HuH-7.5 (cell line): ENCODE data around the gene HEXIM2.
"Not testable (repeated sequence)": the region's sequence is repeated elsewhere in the genome, so short reads cannot be mapped to it uniquely, and the experiment has no call there.

Experiments used
- DNase-seq: peaks from one replicate; pipeline ENCODE4 v3.0.0; 2011; ENCODE audit warnings: low spot score

The HEXIM2 gene, protein sequence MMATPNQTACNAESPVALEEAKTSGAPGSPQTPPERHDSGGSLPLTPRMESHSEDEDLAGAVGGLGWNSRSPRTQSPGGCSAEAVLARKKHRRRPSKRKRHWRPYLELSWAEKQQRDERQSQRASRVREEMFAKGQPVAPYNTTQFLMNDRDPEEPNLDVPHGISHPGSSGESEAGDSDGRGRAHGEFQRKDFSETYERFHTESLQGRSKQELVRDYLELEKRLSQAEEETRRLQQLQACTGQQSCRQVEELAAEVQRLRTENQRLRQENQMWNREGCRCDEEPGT

DNA sequence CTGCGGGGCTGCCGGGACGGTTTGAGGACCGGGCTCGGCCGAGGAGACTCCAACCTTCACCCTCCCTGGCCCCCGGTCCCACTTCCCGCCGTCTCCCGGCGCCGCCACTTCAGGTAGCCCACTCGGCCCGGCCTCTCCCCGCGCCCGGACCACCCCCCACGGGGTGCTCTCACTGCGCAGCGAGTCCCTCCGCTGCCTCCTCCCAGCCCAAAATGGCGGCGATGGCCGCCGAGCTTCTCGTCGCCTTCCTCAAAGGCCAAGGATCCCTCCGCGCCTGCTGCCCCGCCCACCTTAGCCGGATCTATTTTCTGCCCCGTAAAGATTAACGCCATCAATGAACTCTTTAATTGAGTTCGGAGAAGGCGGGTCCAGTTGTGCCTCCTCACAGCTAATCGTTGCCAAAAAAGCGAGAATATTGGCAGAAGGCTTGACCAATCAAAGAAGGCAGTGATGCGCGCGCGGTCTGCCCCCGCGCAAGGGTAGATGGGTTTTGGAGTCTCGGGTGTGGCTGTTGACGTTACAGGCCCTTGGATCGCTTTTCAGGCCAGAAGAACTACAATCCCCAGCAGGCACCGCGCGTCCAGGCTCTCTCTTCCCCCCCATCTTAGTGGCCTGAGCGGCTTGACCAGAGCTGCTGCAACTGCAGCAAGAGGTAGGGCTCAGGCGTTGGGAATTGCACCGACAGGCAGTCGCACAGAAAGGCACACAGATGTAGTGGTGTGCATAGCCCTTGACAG lies at the start of gene HEXIM2:
Gene HEXIM2 (plus strand): TSS at position 588 of the 737 bp plus-strand sequence. CDS start 919 bp downstream, outside the sequence.
- DNase-seq: peak; percentile 83

DNA sequence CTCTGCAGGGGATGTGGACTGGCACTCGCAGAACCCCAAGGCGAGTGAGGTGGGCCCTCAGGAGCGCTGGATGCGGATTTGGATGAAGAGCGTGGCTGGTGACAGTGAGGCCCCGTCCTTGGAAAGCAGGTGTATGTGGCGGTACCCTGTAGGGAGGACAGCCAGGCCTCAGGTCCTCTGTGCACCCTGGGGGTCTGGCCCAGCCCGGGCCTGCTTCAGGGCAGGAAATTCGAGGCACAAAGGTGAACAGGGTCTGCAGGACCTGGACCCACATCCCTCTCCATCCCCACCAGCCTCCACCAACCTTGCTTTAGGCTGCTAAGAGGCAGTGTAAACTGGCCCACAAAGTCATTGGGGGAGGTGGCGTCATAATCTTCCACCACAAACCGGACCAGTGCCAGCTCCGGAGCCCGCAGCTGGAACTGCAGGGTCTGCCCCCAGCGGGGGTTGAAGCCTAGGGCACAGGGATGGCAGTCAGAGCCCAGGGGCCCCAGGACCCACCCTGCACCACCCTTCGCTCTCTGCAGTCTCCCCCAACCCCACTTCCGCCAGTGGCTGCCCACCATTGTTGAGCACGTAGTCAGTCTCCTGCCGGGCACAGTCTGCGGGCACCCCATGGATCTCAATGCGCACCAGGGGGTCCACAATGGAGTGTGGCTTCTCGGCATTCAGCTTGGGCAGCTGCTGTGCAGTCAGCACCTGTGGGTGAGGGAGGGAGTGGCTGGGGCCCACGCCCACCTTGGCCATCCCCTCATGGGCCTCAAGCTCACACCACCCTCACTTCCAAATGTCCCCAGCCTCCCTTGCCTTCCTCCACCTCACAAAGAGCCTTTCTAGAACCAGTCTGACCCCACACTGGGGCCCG lies 48.9 kb upstream of the HEXIM2 start:
- DNase-seq: no peak

DNA sequence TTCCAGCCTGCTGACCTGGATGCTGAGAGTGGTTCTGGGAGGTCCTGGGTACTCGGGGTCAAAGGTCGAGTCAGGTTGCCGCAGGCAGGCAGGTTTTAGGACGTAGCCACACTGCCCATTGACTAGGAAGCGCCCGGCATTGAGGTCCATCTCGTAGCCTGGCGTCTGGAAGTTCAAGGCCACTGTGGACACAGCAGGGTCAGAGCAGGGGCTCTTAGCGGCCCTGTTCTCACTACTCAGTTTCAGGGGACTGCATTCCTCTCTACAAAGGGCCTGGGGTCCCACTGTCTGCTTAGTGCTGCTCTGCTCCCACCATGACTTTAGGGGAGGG lies 48.3 kb upstream of the HEXIM2 start:
- no peak for DNase-seq

DNA sequence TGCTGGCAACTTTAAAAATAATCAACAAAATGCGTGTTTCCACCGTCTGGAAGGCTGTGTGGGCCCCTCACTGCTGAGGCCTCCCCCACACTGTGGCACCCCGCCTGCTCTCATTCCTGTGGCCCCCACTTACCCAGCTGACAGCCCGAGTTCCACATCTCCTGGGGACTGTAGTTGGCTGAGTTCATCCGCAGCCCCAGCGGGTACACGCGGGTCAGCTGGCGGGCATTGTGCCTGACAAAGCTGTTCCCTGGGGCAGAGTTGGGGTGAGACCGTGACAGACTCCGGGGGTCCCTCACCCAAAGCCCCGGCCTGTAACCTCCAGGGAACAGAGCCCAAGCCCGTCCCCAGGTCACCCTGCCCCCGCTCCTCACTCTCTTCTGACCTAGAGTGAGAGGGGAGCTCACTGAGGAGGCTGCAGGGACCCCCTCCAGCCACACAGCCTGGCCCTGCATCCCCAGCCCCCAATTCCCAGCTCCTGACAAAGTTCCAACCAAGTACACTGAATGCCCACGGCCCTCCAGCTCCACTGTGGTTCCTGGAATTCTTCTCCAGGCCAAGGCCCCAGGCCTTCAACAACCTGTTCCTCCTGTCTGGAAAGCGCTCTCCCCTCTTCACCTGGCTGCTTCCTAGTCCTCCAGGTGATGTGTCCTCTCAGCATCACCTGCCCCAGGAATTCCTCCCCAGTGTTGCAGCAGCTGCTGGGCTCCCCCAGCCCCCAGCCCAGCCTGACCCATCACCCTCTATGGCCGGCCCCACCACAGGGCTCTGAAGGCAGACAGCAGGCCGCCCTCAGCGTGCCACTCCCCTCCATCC lies 47.4 kb upstream of the HEXIM2 start:
- no peak for DNase-seq

DNA sequence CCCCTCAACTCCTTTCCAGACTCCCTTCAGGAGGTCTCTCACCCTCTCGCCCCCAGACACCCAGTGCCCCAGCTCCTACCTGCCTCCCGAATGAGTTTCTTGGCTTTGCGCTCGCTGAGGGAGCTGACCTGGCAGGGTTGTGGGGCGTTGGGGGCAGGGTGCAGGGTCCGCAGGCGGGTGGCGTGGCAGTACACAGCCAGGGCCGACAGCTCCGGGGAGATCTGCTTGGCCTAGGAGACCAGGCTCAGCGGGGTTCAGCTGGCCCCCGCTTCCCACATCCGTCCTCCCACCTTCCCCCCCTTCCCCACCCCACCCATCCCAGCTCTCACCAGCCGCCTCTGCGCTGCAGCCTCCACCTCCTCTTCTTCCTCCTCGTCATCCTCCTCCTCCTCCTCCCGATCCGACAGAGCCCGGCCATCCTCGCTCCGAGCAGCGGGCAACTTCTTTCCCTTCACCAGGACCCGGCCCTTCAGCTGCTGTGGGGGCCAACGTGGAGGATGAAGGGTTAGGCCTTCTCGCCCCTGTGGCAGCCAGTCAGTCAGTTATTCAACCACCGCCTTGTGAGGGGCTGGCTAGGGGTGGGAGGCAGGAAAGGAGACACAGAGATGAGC lies 46.6 kb upstream of the HEXIM2 start:
- DNase-seq: no peak

DNA sequence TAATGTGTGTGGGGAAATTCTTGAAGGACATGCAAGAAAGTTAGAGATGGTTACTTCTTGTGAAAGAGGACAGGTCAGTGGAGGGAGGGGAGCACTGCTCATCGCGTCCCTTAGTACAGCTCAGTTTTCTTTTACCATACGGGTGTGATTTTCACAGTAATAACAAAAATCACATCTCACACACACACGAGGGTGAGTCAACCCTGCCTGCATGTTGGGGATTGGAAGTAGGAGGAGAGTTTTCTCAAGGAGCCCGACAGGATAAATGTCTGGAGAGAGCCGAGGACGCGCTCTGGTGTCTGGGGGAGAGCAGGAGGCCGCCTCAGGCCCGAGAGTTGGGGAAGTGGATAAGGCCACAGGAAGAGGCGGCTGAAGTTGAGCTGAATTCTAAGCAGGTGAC lies 45.8 kb upstream of the HEXIM2 start:
- DNase-seq: no peak

DNA sequence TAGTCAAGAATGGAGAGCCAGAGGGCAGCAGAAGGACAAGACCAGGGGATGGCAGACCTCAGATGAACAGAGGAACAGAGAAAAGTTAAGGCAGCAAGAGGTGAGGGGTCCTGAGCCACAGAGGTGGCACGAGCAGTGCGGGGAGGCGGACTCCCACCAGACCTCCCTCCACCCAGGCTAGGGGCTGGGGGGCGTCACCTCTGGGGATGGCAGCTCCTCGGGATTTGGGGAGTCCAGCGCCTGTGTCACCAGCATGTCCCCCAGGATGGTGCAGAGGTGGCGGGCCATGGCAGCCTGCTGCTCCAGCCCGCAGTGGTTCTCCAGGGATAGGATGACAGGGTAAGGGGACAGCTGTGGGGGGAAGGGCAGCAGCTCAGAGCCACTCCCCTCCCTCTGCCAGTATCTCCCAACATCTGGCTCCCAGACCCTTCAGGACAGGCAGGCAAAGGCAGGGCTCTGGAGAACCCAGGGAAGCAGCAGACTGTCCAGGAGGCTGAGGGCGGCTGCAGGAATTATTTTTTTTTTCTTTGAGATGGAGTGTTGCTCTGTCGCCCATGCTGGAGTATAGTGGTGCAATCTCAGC lies 45.1 kb upstream of the HEXIM2 start:
- no peak for DNase-seq

DNA sequence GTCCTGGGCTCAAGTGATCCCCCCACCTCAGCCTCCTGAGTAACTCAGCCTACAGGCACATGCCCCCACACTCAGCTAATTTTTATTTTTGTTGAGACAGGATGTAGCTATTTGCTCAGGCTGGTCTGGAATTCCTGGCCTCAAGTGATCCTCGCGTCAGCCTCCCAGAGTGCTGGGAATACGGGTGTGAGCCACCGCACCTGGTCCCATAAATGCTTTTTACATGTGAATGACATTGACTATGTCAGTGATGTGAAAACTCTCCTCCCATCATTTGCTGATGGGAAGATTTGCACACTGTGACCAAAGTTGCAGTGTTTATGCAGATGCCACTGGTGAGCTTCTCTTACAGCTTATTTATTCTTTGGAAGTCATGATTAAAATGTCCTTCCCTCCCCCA lies 44.3 kb upstream of the HEXIM2 start:
- no peak for DNase-seq

DNA sequence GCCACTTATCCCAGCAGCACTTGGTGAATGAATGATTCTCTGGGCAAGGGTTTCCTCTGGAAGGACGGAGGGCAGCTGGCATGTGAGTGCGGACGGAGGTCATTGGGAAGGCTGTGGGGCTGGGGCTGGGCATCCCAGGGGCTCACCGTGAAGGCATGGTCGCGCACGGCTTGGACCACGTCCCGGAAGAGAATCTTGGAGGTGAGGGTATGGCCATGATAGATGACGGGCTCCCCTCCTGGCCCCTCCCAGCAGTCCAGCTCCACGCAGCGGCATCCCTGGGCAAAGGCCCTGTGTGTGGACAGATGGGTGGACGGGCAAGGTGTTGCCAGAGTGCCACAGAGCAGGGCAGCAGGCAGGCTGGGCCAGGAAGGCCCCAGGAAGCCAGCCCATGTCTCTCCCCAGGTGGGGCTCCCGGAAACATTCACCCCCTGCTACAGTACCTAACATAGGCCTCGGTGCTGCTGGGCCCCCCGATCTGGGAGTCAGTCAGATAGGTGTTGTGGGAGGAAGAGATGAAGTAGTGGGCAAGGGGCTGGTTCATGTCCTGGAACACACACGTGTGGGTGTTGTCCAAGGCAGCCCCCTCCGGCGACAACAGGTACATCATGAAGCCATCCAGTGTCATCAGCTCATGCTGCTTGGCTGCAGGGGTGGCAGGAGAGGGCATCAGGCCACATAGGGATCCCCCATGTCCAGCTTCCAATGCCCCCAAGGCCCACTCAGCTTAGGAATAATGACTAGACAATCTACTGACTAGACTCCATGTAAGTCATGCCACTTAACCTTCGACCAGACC lies 43.6 kb upstream of the HEXIM2 start:
- DNase-seq: no peak

DNA sequence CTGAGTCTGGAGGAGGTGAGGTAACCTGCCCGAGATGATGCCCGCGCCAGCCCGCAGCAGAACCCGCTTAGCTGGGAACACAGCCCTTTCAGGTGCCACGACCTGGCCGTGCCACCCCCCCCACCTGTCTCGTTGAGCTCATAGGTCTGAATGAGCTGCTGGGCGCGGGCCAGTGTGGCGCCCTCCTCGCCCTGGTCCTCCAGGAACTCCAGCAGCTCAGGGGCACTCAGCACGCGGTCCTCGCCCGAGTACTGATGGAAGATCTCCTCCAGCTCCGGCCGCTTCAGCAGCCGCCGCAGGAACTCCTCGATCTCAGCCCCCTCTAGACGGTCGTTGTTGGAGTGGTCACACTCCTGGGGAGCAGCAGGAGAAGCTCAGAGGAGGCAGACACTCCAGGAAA lies 43.0 kb upstream of the HEXIM2 start:
- no peak for DNase-seq

DNA sequence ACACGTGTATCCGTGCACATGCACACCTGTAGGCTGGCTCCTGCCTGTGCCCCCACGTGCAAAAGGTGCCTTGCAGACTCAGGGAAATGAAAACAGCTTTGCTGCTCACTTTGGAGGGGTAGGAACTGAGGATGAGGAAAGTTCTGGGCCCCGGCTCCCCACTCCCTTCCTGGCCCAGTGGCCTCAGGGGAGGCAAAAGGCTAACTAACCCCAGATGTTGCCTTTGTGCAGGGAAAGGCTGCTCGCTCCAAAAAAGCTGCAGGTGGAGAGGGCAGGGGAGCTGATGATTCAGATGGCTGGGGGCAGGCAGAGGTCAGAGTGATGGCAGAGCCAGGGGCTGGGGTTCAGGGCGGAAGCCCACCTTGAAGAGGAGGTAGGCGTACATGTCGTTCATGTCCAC lies 41.7 kb upstream of the HEXIM2 start:
- DNase-seq: no peak

DNA sequence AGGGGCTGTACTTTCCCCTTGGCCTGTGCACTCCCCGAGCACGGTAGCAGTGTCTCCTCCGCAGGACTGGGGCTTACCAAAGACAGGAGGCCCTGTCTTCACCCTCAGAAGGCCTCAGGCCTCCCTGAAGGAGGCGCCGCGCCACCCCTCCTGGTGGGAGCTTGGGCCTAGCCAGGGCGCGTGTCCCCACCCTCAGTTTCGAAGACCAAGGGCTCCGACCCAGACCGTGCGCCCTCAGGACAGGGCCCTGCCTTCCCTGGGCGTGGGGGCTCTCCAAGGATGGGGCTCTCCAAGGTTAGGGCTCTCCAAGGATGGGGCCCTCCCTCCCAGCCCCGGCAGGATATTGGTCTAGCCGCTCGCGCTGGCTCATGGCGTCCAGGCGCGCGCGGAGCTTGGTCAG lies 41.1 kb upstream of the HEXIM2 start:
- DNase-seq: no peak

DNA sequence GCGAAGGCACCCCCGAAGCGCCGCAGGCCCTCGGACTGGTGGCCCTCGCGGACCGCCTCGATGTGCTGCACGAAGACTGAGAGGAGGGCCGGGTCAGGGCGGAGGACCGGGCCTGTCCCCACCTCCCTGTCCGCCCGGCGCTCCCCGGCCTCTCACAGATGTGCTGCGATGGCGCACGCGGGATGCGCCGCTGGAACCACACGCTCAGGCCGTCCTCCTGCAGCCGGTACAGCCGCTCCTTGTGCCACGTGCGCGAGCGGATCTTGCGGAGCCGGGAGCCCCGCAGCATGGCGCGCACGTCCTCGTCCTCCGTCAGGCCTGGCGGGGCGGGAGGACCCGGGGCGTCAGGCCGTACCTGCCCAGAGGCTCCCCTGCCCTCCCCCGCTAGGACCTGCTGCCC lies 40.6 kb upstream of the HEXIM2 start:
- DNase-seq: no peak

DNA sequence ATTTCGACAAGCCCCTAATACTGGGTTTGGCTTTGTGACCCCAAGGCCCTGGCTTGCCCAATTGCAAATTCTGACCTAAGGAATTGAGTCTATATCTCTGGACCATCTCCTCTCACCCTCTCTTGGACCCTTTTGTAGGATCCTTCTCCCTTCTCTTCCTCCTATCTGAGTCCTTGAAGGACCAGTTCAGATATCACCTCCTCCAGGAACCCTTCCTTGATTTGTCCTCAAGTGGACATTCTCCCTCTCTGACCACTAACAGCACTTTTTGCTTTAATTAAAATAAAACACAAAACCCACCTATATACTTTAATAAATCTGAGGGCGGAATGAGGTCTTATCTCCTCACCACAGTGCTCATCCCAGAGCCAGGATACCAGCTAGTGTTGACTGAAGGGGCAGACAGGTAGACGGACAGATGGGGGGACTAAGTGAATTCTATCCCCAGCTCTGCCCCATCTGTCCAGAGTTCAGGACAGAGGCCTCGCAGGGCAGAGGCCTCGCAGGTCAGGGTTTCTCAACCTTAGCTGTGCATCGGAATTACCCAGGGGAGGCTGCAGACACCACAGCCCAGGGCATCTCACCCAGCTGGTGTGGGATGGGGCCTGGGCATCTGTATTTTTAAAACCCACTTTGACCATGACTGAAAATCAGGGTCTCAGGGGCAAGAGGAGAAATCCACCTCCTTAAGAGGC lies 38.5 kb upstream of the HEXIM2 start:
- DNase-seq: no peak

DNA sequence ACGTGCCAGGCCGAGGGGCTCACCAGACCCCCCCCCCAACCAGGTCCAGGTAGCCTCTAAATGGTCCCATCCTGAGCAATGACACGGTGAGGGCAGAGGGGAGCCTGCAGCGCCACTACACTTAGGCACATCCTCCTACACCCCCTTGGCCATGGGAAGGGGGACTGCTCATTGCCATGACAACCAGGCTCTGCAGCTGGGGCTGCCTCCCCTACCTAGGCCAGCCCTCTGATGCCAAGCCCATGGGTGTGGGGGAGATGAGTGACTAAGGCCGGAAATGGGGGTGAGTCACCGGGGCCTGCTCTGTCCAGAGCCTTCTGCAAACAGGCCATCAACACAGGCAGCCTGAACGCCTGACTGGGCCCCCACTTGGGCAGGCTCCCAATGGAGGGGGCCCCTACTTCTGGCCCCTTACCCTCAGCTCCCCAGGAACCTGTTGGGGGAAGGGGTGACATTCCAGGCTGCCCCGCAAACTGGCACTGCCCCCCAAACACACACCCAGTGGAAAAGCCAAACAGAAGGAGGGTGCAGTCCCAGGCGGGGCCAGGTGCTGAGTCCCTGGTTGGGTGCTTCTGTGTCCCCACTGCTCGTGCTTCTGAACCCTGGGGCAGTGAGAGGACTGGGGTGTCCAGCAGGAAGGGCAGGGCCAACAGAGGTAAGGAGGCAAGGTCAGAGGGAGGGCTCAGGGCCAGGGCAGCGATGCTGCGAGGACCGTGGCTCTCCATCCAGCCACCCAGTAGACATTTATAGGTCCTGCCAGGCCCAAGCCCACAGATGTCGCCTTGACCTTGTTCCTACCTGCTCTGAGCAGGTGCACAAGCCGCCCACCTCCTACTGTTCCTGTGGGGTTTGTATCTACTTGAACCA lies 37.5 kb upstream of the HEXIM2 start:
- DNase-seq: no peak

DNA sequence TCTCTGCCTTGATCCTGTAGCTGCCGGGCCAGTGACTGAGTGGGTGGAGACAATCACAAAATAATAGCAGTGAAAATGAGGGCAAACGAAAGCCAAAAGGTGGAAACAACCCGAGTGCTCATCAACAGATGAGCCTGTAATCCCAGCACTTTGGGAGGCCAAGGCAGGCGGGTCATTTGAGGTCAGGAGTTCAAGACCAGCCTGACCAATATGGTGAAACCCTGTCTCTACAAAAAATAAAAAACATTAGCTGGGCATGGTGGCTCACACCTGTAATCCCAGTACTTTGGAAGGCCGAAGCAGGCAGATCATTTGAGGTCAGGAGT lies 36.9 kb upstream of the HEXIM2 start:
- DNase-seq: not testable (repeated sequence)

DNA sequence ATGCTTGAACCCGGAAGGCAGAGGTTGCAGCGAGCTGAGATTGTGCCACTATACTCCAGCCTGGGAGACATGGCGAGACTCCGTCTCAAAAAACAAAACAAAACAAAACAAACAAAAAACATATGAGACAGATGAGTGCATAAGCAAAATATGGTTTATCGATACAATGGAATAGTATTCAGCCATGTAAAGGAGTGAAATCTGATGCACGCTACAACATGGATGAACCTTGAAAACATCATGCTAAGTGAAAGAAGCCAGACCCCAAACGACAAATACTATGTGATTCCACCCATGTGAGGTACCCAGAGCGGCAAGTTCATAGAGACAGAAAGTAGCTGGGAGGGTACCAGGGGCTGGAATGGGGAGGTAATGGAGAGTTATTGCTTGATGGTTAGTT lies 36.2 kb upstream of the HEXIM2 start:
- no peak for DNase-seq

DNA sequence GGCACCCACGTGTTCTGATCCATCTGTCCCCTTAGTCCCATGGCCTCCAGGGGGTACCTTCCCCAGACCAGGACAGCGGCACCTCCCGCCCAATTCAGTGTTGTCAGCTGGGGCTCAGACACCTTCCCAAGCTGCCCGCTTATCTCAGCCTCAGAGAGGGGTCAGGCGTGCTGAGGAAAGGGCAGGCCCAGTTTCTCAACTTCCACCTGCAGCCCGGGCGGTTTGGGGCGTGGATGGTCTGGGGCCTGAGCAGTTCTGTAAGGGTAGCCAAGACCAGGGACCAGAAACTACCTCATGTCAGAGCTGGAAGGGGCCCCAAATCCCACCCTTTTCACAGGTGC lies 34.5 kb upstream of the HEXIM2 start:
- DNase-seq: no peak
